Measurements from ENCODE around the gene SYNC. TPM values are rescaled to one million over a fixed set of nuclear protein-coding genes. Genes with fewer than 3 reads are reported as not detected.
A peak's percentile ranks its signal among the peaks of the same experiment; 100 is the strongest.
"Not testable (repeated sequence)": the region's sequence is repeated elsewhere in the genome, so short reads cannot be mapped to it uniquely, and the experiment has no call there.

The SYNC gene
- total and polyA plus RNA-seq, 9 of the 15 experiments (the other 6 are each of a cell fraction or from before 2014, with no cell fraction given), result 0.49 to 1.1 (median 0.87) TPM

DNA sequence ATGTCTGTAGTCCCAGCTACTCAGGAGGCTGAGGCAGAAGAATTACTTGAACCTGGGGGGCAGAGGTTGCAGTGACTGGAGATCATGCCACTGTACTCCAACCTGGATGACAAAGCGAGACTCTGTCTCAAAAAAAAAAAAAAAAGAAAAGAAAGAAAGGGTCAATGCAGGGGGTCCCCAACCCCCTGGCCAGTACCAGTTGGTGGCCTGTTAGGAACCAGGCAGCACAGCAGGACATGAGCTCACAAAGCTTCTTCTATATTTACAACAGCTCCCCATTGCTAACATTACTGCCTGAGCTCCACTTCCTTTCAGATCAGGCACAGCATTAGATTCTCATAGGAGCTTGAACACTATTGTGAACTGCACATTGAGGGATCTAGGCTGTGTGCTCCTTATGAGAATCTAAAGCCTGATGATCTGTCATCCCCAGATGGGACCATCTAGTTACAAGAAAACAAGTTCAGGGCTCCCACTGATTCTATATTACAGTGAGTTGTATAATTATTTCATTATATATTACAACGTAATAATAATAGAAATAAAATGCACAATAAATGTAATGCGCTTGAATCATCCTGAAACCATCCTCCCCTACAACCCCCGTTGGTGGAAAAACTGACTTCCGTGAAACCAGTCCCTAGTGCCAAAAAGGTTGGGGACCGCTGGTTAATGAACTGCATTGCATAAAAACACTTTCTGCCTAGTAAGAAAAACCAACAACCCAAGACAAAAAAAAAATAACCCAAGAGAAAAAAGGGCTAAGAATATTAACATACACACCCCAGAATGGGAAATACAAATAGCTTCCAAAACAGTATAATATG, 55.0 kb downstream of the SYNC start (continued):
- TF ChIP-seq ATF4 (CRISPR knock-in tag; IDR thresholded peaks at IDR 0.05), result no peak

DNA sequence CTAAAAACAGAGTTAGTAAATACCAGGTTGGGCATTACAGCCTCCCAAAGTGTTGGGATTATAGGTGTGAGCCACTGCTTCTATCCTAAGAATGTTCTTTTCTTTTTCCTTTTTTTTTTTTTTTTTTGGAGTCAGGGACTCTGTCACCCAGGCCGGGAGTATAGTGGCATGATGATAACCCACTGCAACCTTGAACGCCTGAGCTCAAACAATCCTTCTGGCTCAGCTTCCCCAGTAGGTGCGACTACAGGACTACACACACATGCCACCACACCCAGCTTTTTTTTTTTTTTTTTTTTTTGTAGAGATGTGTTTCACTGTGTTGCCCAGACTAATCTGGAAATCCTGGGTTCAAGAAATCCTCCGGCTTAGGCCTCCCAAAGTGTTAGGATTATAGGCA, 58.1 kb downstream of the SYNC start:
- H3K27ac ChIP-seq (ENCODE audit: extremely low read depth, low read depth, low read length), result no peak overlapping the region
- intact Hi-C loops (cut with micrococcal nuclease), result no loop called here
- CTCF ChIA-PET (ENCODE audit: low intra/inter-chr PET ratio), result no interaction called here
- no TSS peak for BruUV-seq (replicated peaks)
- no peak overlapping the region for H3K4me2 ChIP-seq (ENCODE audit: insufficient read depth, low read length)
- 88% methylated on average over 3 of the region's 4 CpGs for WGBS (ENCODE audit: insufficient coverage, low coverage, missing lambda C conversion rate)
- no peaks in the 10 kb centered on the region for H3K9me3 ChIP-seq (replicated peaks; ENCODE audit: control insufficient read depth, insufficient read depth, low read depth, low read length)
- TF ChIP-seq SMAD4 (CRISPR knock-in tag; conservative IDR thresholded peaks at IDR 0.05) (0 out of 2 replicates have a peak, but pooled peaks have one; percentile 22), ZNF644 (tag; IDR thresholded peaks at IDR 0.05; ENCODE audit: low read depth) (no peak)
- TF ChIP-seq, protein P1, sequence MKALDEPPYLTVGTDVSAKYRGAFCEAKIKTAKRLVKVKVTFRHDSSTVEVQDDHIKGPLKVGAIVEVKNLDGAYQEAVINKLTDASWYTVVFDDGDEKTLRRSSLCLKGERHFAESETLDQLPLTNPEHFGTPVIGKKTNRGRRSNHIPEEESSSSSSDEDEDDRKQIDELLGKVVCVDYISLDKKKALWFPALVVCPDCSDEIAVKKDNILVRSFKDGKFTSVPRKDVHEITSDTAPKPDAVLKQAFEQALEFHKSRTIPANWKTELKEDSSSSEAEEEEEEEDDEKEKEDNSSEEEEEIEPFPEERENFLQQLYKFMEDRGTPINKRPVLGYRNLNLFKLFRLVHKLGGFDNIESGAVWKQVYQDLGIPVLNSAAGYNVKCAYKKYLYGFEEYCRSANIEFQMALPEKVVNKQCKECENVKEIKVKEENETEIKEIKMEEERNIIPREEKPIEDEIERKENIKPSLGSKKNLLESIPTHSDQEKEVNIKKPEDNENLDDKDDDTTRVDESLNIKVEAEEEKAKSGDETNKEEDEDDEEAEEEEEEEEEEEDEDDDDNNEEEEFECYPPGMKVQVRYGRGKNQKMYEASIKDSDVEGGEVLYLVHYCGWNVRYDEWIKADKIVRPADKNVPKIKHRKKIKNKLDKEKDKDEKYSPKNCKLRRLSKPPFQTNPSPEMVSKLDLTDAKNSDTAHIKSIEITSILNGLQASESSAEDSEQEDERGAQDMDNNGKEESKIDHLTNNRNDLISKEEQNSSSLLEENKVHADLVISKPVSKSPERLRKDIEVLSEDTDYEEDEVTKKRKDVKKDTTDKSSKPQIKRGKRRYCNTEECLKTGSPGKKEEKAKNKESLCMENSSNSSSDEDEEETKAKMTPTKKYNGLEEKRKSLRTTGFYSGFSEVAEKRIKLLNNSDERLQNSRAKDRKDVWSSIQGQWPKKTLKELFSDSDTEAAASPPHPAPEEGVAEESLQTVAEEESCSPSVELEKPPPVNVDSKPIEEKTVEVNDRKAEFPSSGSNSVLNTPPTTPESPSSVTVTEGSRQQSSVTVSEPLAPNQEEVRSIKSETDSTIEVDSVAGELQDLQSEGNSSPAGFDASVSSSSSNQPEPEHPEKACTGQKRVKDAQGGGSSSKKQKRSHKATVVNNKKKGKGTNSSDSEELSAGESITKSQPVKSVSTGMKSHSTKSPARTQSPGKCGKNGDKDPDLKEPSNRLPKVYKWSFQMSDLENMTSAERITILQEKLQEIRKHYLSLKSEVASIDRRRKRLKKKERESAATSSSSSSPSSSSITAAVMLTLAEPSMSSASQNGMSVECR (CRISPR knock-in tag; IDR thresholded peaks at IDR 0.05), result no peak
- in situ Hi-C loops (cut with MboI), result no loop called here
- peaks cover 19% of the 10 kb centered on the region; the same call in 2 of the 3 replicates for H3K36me3 ChIP-seq (ENCODE audit: control insufficient read depth, insufficient read depth, low read length)
- DNase-seq (ENCODE audit: extremely low read depth in 1 of 4, low spot score in 3 of 4) (no peak), ATAC-seq (no peak), FAIRE-seq (no peak)
- no peak overlapping the region for H2AFZ ChIP-seq (ENCODE audit: low read depth, low read length)
- H4K20me1 ChIP-seq (replicated peaks; ENCODE audit: control insufficient read depth, insufficient read depth, low read length), result no peaks in the 10 kb centered on the region
- H3K79me2 ChIP-seq (ENCODE audit: control insufficient read depth, insufficient read depth, low read length), result peaks cover 63% of the 10 kb centered on the region
- H3K9me1 ChIP-seq (ENCODE audit: control insufficient read depth, insufficient read depth, low read length), result no peaks in the 10 kb centered on the region
- H3K9ac ChIP-seq (ENCODE audit: insufficient read depth in 1 of 2, low read depth in 2 of 2, low read length in 2 of 2), result no peak overlapping the region
- H3K4me3 ChIP-seq, result no peak overlapping the region
- H3K4me1 ChIP-seq (replicated peaks in 1 of 2; ENCODE audit: control insufficient read depth in 2 of 2, insufficient read depth in 2 of 2, low read length in 2 of 2), result peaks cover 4 to 5% of the 10 kb centered on the region in 2 experiments; a peak in 2 of 5 replicates
- H3K27me3 ChIP-seq (ENCODE audit: control insufficient read depth in 2 of 2, insufficient read depth in 2 of 2, low read length in 2 of 2), result no peaks in the 10 kb centered on the region
- POLR2A ChIA-PET, result interaction anchor here (0.6 kb wide), 1 partner anchor 244 kb away, joined by 3 read pairs; no protein-coding TSS in a partner anchor

GRCh38 chr1:32642292-32642827, 60.2 kb downstream of the SYNC start:
- H2AFZ ChIP-seq (ENCODE audit: low read depth, low read length); H3K27ac ChIP-seq (ENCODE audit: extremely low read depth, low read depth, low read length); in situ Hi-C loops (cut with MboI); FAIRE-seq; H3K9me3 ChIP-seq (replicated peaks; ENCODE audit: control insufficient read depth, insufficient read depth, low read depth, low read length); H3K9me1 ChIP-seq (ENCODE audit: control insufficient read depth, insufficient read depth, low read length); H4K20me1 ChIP-seq (replicated peaks; ENCODE audit: control insufficient read depth, insufficient read depth, low read length); H3K4me3 ChIP-seq; DNase-seq (ENCODE audit: extremely low read depth in 1 of 4, low spot score in 3 of 4); H3K27me3 ChIP-seq (ENCODE audit: control insufficient read depth in 2 of 2, insufficient read depth in 2 of 2, low read length in 2 of 2); intact Hi-C loops (cut with micrococcal nuclease); CTCF ChIA-PET (ENCODE audit: low intra/inter-chr PET ratio); H3K9ac ChIP-seq (ENCODE audit: insufficient read depth in 1 of 2, low read depth in 2 of 2, low read length in 2 of 2); BruUV-seq (replicated peaks); H3K4me2 ChIP-seq (ENCODE audit: insufficient read depth, low read length); H3K4me1 ChIP-seq (replicated peaks in 1 of 2; ENCODE audit: control insufficient read depth in 2 of 2, insufficient read depth in 2 of 2, low read length in 2 of 2); ATAC-seq: not testable (repeated sequence)
- H3K36me3 ChIP-seq (ENCODE audit: control insufficient read depth, insufficient read depth, low read length), result peaks cover 21% of the 10 kb centered on the region; the same call in 2 of the 3 replicates
- 83% methylated on average over 8 of the region's 8 CpGs for WGBS (ENCODE audit: insufficient coverage, low coverage, missing lambda C conversion rate)
- POLR2A ChIA-PET, result interaction anchor here (0.9 kb wide), 1 partner anchor 9 kb away, joined by 5 read pairs; the partner anchor contains the start of gene RBBP4
- H3K79me2 ChIP-seq (ENCODE audit: control insufficient read depth, insufficient read depth, low read length), result peaks cover 53% of the 10 kb centered on the region

Measured in K562 (cell line).